Astrocyte of the cerebellum (primary cell): ENCODE measurements around the gene USP13.

Experiments used
- DNase-seq: peaks from one replicate; pipeline ENCODE4 v3.0.0-alpha.2; 2011; ENCODE audit warnings: low read depth
- H3K4me3 ChIP-seq: 2 replicates; pipeline ENCODE4 v1.5.1; 2011; ENCODE audit warnings: mild to moderate bottlenecking, low read depth, low read length, moderate library complexity
- CTCF ChIP-seq: IDR thresholded peaks from 2 replicates; pipeline ENCODE4 v1.5.1; 2012; ENCODE audit warnings: low read length, low read depth, moderate library complexity, mild to moderate bottlenecking; ENCODE audit errors: missing control alignments
- in situ Hi-C: cut with HindIII; loops from 2 replicates; pipeline ENCODE4 v1.10.0; 2017; ENCODE audit warnings: low sequenced_read_pairs

USP13 gene

DNA sequence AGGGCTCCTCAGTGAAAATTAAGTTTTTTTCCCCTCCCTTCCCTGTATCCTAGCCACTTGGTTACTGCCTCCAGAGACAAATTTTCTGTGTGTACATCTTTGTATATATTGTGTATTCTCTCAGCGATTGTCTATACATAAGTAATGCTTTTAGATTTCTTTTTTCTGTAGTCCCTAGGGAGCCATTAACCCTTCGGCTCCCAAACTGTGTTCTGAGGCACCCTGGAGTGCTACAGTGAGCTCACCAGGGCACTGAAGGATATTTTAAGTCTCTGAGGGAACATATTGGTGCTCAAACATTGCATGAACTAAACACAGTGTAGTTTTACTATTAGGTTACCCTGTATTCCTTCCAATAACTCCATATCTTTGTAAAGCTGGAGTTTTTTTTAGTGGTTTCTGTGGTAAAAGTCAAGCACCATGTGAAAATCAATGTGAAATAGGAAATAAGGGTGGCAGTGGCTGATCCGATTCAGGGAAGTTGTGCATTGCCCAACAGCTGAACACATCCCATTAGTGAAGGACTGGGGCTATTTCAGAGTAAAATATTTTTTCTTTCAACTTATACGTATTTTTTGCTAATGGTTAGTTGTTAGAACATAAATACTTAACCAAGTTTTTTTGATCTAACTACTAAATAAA, 43.0 kb downstream of the USP13 start:
- in situ Hi-C loops = loop anchor here (5.0 kb wide), 1 partner anchor 33 kb away; no protein-coding TSS in a partner anchor
- no peak for TF ChIP-seq CTCF
- no peak for DNase-seq
- H3K4me3 ChIP-seq = no peak overlapping the region

DNA sequence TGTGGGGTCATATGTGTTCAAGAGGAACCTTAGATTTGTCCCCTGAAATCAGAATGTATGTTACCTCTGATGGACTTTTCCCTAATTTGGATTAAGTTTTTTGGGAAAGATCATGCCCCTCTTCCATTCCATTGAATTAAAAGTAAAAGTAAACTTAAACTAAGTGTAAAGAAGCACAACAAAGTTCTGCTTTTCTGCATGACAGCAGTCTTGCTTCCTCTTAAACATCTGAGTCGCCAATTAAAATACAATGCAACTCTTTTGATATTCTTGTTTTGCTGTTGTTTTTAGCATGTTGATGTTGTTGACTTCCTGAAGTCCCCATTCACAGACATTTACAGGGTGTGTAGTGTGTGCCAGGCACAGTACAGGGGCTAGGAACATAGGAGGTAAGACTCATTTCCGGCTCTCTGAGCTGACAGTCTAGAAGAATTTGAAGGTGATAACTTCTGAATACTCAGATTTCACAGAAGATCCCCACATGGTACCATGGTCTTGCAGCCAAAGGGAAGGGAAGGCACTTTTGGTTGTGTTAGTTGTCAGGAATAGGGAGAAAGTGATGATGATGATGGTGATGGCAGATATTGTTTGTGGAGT, 45.0 kb downstream of the USP13 start:
- no peak for DNase-seq
- TF ChIP-seq CTCF = no peak
- in situ Hi-C loops = loop anchor here (5.0 kb wide), 1 partner anchor 36 kb away; no protein-coding TSS in a partner anchor
- no peak overlapping the region for H3K4me3 ChIP-seq

DNA sequence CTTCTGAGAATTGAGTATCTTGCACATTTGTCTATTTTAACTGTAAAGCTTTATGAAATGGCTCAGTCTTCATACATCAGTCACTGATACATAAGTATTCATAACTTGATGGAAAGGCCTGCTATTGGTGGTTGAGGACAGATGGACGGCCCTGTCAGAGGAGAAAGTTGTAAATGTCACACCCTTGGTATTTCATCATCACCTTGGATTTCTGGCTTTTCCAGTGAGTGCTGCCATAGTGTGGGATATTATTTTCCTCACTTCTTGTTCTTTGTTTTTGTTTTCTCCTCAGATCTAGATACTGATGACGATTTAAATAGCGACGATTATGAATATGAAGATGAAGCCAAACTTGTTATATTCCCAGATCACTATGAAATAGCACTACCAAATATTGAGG, 47.9 kb downstream of the USP13 start:
- no peak for DNase-seq
- no peak for TF ChIP-seq CTCF
- H3K4me3 ChIP-seq = no peak overlapping the region
- in situ Hi-C loops = no loop called here

DNA sequence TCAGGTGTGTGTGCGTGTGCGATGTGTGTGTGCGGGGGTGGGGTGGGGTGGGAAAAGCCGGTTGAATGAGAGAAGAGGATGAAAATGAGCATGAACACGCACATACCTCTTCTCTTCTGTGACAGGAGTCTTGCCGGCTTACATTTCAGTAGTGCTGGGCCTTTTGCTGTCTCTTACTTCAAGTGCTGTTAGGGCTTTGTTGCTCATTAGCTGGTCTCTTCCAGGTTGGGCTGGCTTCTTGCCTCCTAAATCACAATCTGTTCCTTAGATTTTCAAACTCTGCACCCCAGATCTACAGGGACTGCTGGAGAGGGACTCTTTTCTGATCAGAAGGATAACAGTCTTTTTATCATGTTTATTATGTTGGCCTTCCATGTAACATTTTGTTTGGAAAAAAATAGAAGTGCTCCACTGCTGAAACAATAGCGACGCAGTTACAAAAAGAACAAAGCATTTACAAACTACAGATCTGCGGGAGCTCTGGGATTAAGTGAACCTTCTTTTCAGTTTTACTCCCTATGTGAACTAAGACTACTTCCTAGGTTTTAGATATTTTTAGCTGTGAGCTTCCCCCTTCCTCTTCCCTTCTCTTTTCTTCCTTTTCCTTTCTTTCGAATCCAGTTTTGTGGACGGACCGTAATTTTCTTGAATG, 48.5 kb downstream of the USP13 start:
- TF ChIP-seq CTCF = no peak
- no peak for DNase-seq
- in situ Hi-C loops = no loop called here
- no peak overlapping the region for H3K4me3 ChIP-seq

- H3K4me3 ChIP-seq = no peak overlapping the region
- in situ Hi-C loops = no loop called here
- no peak for TF ChIP-seq CTCF
- DNase-seq = no peak
Observed at GRCh38 chr3:179702271-179702947, 49.6 kb downstream of the USP13 start.

- no peak overlapping the region for H3K4me3 ChIP-seq
- in situ Hi-C loops = no loop called here
- no peak for DNase-seq
- TF ChIP-seq CTCF = no peak
Observed at GRCh38 chr3:179703816-179704215, 51.0 kb downstream of the USP13 start.
